ENCODE measurements around the gene LCE1C.

The LCE1C gene

GRCh38 chr1:152806576-152806975, at the start of gene LCE1C:
Gene LCE1C (minus strand): TSS chr1:152806651. CDS start chr1:152805478, 1,173 bp downstream.
- DNase-seq, result no peak

- no peak for DNase-seq
These were observed 49.2 kb upstream of the LCE1C start for GRCh38 chr1:152855661-152856060.

GRCh38 chr1:152842556-152842955, 36.1 kb upstream of the LCE1C start, which contains the start of gene LCE6A:
Gene LCE6A (plus strand): TSS chr1:152842856. CDS start chr1:152843521, 665 bp downstream.
- DNase-seq, result no peak

DNA sequence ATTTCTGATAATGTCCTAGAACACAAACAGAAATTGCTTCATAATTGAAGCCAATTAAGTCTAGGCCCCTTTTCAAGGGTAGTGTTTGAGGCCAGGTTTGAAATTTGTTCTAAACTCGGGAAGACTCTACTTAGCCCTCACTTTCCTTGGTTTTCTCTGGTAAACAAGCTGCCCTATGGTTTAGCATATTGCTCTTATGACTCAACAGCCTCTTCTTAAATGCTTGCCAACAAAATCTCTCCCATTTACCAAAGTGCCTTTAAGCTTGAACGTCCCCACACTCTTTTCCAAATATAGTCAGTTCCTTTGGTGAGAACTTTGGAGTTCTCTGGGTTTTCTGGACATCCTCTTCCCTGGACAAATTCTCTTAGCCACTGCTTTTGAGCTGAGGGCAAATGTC, 30.4 kb upstream of the LCE1C start:
- no peak for DNase-seq

DNA sequence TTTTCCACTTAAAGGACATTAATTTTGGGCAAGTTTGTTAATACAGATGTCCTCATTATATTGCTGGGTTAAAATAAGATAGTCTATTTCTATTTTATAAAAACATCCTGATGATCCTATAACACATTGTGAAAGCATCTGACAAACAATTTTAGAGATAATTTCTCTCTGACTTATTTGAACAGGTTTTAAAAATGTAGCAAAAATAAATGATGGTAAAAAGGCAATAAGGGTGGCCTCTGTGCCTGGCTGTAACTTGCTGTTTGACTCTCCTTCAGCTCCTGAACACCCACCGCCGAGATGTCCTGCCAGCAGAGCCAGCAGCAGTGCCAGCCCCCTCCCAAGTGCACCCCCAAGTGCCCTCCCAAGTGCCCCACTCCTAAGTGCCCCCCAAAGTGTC, 20.7 kb upstream of the LCE1C start, which contains the start of gene LCE1A:
TSS of gene LCE1A (plus strand) at position 301 of the 400 bp plus-strand sequence. CDS start at position 301, 0 bp downstream.
- DNase-seq, result no peak

DNA sequence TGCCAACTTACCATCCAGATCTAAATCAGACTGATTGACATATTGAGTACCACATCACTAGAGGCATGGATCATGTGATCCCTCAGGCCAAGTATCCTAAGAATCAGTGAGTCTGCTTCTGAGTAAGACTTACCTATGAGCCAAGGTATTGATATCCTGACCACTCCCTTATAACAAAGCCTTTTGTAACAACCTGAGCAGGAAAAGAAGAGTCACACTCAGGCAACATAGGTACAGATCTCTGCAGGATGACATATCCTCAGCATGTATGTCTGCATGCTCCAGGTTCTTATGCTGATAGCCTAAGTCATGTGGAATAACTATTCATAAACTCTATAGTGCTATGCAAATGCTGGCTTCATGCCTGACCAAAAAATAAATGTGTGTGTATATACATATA, 18.5 kb upstream of the LCE1C start:
- no peak for DNase-seq

GRCh38 chr1:152823294-152823693, 16.8 kb upstream of the LCE1C start:
- no peak for DNase-seq

DNA sequence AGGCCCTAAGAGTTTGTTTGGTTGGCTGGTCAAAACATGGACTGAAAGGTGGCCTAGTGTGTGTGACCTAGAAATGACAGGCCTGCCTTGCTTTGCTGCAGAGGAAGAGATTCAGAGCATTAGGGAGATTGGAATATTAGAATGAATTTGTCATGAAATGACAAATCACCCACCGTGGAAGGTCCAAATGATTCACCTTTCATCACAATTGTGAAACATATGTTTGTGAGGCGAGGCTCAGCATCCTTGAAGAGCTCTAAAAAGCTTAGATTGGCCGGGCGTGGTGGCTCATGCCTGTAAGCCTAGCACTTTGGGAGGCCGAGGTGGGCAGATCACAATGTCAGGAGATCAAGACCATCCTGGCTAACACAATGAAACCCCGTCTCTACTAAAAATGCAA, 10.9 kb upstream of the LCE1C start:
- DNase-seq, result no peak

DNA sequence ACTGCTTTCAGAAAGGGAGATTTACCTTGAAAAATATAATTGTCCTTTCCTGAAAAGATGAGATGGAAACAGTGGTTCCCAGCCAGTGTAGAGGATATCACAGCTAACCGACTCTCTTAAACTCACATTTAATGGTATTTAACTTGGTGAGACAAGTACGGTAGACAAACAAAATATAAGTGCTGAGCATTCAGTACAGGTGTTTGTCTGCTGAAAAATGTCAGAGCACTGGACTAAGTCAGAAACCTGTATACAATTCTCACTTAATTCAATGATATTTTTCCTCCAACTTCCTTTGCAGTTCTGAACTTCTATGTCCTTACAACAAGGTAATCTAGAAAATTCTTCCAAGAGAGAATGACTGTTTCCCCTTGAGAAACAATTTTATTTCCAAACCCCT, 5.2 kb upstream of the LCE1C start, which contains the start of gene LCE1B:
TSS of gene LCE1B (plus strand) at position 301 of the 400 bp plus-strand sequence. CDS start 476 bp downstream, outside the sequence.
- DNase-seq, result no peak

GRCh38 chr1:152811050-152811449, 4.6 kb upstream of the LCE1C start:
- no peak for DNase-seq

- no peak for DNase-seq
These were observed 5.1 kb downstream of the LCE1C start for GRCh38 chr1:152801333-152801732.

- no peak for DNase-seq
These were observed 10.0 kb downstream of the LCE1C start, which contains the start of gene LCE1D for GRCh38 chr1:152796421-152796820. Gene LCE1D (plus strand): TSS chr1:152796721. CDS start chr1:152797795, 1,074 bp downstream.

DNA sequence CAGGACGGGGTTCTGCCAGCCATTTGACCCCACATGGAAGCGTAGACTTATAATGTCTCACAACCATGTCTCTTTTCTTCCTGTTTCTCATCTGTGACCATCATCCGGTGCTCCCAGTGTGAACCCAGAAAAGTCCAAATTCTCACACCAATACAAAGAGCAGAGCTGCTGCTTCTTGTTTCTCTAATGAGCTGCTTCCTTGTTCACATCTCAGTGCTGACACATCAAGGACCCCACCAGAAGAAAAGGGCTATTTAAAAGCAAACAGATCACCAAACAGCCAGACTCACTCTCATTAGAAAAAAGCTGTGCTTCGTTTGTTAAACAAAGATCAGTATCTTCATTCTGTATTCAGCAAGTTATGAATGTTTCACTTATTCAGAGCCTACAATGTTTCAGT, 10.8 kb downstream of the LCE1C start:
- DNase-seq, result no peak

- DNase-seq, result no peak
These were observed 20.4 kb downstream of the LCE1C start, which contains the start of gene LCE1E for GRCh38 chr1:152786077-152786476. Gene LCE1E (plus strand): TSS chr1:152786257. CDS start chr1:152787300, 1,043 bp downstream.

GRCh38 chr1:152783095-152783494, 23.4 kb downstream of the LCE1C start:
- DNase-seq, result no peak

DNA sequence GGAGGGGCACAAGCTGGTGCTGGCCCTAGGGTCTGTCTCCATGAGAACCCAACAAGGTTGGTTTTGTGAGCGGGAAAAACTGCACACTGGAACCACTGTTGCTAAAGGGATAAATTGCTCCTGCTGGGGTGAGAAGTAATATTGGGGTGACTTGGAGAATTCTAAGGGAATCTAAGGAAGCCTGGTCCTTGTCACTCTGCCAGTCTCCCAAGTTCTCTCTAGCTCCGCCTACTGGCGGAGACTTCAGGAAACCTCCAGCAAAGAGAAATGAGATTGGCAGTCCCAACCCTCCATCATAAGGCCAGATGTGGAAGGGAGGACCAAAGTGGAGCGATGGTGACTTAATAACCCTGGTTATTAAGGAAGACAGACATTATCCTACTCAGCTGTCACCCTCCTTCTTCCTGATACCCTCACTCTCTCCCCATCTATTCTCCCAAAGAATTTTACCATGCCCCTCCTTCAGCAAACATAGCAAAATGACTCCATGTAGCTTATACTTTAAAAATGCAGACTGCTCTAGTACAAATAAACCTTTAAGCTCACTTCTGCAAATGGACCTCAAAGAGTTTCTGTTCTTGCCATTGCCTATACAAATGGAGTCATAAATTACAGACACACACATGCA, 28.8 kb downstream of the LCE1C start:
- no peak for DNase-seq

DNA sequence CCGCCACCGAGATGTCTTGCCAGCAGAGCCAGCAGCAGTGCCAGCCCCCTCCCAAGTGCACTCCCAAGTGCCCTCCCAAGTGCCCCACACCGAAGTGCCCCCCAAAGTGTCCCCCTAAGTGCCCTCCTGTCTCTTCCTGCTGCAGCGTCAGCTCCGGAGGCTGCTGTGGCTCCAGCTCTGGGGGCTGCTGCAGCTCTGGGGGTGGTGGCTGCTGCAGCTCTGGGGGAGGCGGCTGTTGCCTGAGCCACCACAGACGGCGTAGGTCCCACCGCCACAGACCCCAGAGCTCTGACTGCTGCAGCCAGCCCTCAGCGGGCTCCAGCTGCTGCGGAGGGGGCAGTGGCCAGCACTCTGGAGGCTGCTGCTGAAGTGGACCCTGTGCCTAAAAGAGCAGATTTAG, 30.1 kb downstream of the LCE1C start:
- no peak for DNase-seq

DNA sequence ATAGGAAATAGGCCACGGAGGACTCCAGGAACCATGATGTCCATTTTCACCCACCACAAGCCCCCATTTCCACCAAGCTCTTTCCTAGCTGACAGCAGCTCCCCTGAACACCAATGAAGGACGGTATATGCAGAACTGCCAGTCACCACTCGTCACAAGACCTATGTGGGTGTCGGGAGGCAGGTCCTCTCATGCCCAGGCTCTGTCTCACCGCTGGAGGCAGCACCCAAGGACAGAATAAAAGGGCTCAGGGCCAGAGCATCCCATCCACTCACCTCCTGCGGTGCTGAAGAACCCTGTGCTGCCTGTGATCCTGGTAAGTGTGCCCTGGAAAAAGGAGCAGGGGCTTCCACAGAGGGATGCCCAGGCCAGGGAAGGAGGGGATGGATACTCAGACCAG, 31.6 kb downstream of the LCE1C start, which contains the start of gene LCE1F:
TSS of gene LCE1F (plus strand) at position 266 of the 400 bp plus-strand sequence. CDS start 1,232 bp downstream, outside the sequence.
- no peak for DNase-seq

GRCh38 chr1:152770411-152770810, 36.0 kb downstream of the LCE1C start:
- no peak for DNase-seq

DNA sequence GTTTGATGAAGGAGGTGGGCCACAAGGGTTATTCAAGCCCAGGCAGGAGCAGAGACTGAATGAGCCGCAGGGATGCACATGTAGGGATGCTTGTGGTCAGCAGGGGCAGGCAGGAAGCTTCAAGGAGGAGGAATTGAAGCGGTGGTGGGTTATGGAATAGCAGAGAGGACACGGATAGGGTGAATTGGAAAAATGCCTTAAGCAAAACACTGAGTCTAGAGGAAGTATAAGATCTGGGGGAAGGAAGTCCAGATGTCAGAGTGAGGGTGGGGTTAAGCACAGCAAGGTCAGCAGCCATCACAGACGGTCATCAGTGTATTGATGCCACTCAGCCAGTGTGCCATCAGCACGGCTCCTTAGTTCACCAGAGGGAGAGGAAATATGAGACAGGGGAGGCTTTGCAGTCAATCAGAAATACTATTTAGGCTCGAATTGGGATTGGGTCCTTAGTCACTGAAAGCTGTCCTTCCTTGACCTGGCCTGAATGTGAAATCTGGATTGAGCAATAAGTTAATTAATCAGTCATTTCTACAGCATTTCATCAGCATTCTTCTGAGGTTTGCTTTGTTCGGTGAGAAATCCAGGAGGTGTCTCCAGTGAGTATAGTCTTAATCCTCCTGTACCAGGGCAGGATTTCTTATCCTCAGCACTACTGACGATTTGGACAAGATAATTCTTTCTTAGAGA, 37.5 kb downstream of the LCE1C start:
- DNase-seq, result no peak

- no peak for DNase-seq
These were observed 44.7 kb downstream of the LCE1C start for GRCh38 chr1:152761609-152762213.

DNA sequence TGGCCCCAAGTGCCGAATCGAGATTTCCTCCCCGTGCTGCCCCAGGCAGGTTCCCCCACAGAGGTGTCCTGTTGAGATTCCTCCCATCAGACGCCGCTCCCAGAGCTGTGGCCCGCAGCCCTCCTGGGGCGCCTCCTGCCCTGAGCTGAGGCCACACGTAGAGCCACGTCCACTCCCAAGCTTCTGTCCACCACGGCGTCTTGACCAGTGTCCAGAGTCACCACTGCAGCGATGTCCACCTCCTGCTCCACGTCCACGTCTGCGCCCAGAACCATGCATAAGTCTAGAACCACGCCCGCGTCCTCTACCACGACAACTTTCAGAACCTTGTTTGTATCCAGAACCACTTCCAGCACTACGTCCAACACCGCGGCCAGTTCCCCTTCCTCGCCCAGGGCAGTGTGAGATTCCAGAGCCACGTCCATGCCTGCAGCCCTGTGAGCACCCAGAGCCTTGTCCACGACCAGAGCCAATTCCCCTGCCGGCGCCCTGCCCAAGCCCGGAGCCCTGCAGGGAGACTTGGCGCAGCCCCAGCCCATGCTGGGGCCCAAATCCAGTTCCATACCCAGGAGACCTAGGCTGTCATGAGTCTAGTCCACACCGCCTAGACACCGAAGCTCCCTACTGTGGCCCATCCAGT, 45.8 kb downstream of the LCE1C start:
- no peak for DNase-seq
